A549 (cell line): Measurements from ENCODE around the gene PNRC2. TPM values are rescaled to one million over a fixed set of nuclear protein-coding genes. Genes with fewer than 3 reads are reported as not detected.

ENCODE experiments used
- ATAC-seq, 2 experiments: fragments of 200-7000 bp in 1 of 2; fragments of >200 bp in 1 of 2; cut with Nextera tagmentation in 1 of 2; cut with Tn5 transposase in 1 of 2; 3 replicates each; pipeline versions ENCODE4 v1.8.0 to v1.9.1; 2018 to 2020; ENCODE audit warnings: mild to moderate bottlenecking in 1 of 2, moderate library complexity in 1 of 2
- CTCF ChIA-PET: fragments of 300-600 bp; sonication (Branson Sonifier 250); formaldehyde crosslinking; extraction: SDS; loops from one replicate; lab custom pipeline; 2021; ENCODE audit warnings: antibody characterized with exemption, inconsistent platforms; lab: Yijun Ruan, JAX
- POLR2A ChIA-PET: fragments of 350-600 bp; formaldehyde crosslinking; extraction: SDS; loops from one replicate; lab custom pipeline; 2021; ENCODE audit warnings: antibody characterized with exemption, inconsistent platforms; lab: Yijun Ruan, JAX
- DNase-seq, 2 experiments: peaks; one replicate each; pipeline versions ENCODE4 v3.0.0 to v3.0.0-alpha.2; 2011 to 2016; ENCODE audit warnings: low read depth in 1 of 2, low spot score in 1 of 2
- FAIRE-seq: peaks from 2 replicates; lab custom pipeline; 2011; peaks lifted over from hg19 to GRCh38; lab: Jason Lieb, UNC
- H3K27ac ChIP-seq, 2 experiments: fragments of >200 bp; sonication (Bioruptor Twin); formaldehyde crosslinking; 3 replicates each; pipeline ENCODE4 v1.5.1; 2016 to 2017
- H3K4me1 ChIP-seq: fragments of >200 bp; sonication (Bioruptor Twin); formaldehyde crosslinking; 3 replicates; pipeline ENCODE4 v1.6.1; 2016
- H3K4me2 ChIP-seq: fragments of >200 bp; sonication (Bioruptor Twin); formaldehyde crosslinking; 3 replicates; pipeline ENCODE4 v1.6.1; 2016
- H3K4me3 ChIP-seq: fragments of >200 bp; sonication (Bioruptor Twin); formaldehyde crosslinking; 3 replicates; pipeline ENCODE4 v1.5.1; 2016
- H3K9me3 ChIP-seq: fragments of >200 bp; sonication (Bioruptor Twin); formaldehyde crosslinking; 3 replicates; pipeline ENCODE4 v1.6.1; 2016
- CBX2 ChIP-seq: fragments of 200-600 bp; sonication (generic); IDR thresholded peaks from 2 replicates; pipeline ENCODE4 v1.6.1; 2016; ENCODE audit warnings: low read depth, mild to moderate bottlenecking, borderline replicate concordance
- CBX8 ChIP-seq: fragments of 200-600 bp; sonication (generic); IDR thresholded peaks from 2 replicates; pipeline ENCODE4 v1.6.1; 2016
- EHF ChIP-seq: fragments of 250-450 bp; sonication (Bioruptor Pico); IDR thresholded peaks from 2 replicates; pipeline ENCODE4 v1.5.0; 2020; ENCODE audit warnings: mild to moderate bottlenecking
- HEYL ChIP-seq: fragments of 250-450 bp; sonication (Bioruptor Pico); IDR thresholded peaks from 2 replicates; pipeline ENCODE4 v1.8.0; 2021; ENCODE audit warnings: mild to moderate bottlenecking, moderate library complexity
- HOXA7 ChIP-seq: fragments of 250-450 bp; sonication (Bioruptor Pico); IDR thresholded peaks from 2 replicates; pipeline ENCODE4 v1.5.0; 2020; ENCODE audit warnings: mild to moderate bottlenecking, moderate library complexity
- HOXB5 ChIP-seq: fragments of 250-450 bp; sonication (Bioruptor Pico); IDR thresholded peaks from 2 replicates; pipeline ENCODE4 v1.5.0; 2020; ENCODE audit warnings: mild to moderate bottlenecking, moderate library complexity
- JUN ChIP-seq, 2 experiments: fragments of >200 bp; sonication (Bioruptor Twin); formaldehyde crosslinking; IDR thresholded peaks; 2 replicates in 1 of 2; 3 replicates in 1 of 2; pipeline ENCODE4 v1.6.1; 2016 to 2017
- KDM1A ChIP-seq: fragments of 200-600 bp; sonication (generic); IDR thresholded peaks from 2 replicates; pipeline ENCODE4 v1.6.1; 2016; ENCODE audit warnings: low read depth, mild to moderate bottlenecking
- KDM5A ChIP-seq: fragments of 200-600 bp; sonication (generic); IDR thresholded peaks from 2 replicates; pipeline ENCODE4 v1.6.1; 2016; ENCODE audit warnings: antibody characterized with exemption, mild to moderate bottlenecking
- MAFK ChIP-seq: fragments of 450-650 bp; IDR thresholded peaks from 2 replicates; pipeline ENCODE4 v1.6.1; 2014; ENCODE audit not compliant: partially characterized antibody
- MYC ChIP-seq: IDR thresholded peaks from 2 replicates; pipeline ENCODE4 v1.6.1; 2012; ENCODE audit warnings: mild to moderate bottlenecking, inconsistent platforms, low read length, improper control_type of control experiment, borderline replicate concordance
- NPAS2 ChIP-seq: fragments of 250-450 bp; sonication (Bioruptor Pico); IDR thresholded peaks from 2 replicates; pipeline ENCODE4 v1.8.0; 2022; ENCODE audit warnings: mild to moderate bottlenecking, moderate library complexity, borderline replicate concordance
- NR3C1 ChIP-seq: fragments of >200 bp; sonication (Bioruptor Twin); formaldehyde crosslinking; IDR thresholded peaks from 3 replicates; pipeline ENCODE4 v1.6.1; 2017
- POLR2AphosphoS2 ChIP-seq: conservative IDR thresholded peaks from 2 replicates; pipeline ENCODE4 v1.6.1; 2012; ENCODE audit warnings: low read length, improper control_type of control experiment, inconsistent platforms
- RAD21 ChIP-seq, 2 experiments: fragments of >200 bp in 1 of 2; sonication (Bioruptor Twin) in 1 of 2; formaldehyde crosslinking in 1 of 2; IDR thresholded peaks in 1 of 2; conservative IDR thresholded peaks in 1 of 2; 2 replicates in 1 of 2; 3 replicates in 1 of 2; pipeline ENCODE4 v1.6.1; 2012 to 2018; ENCODE audit warnings: inconsistent platforms in 1 of 2
- RFX5 ChIP-seq: fragments of 450-650 bp; IDR thresholded peaks from 2 replicates; pipeline ENCODE4 v1.7.1; 2014; ENCODE audit warnings: antibody characterized with exemption, mild to moderate bottlenecking, moderate library complexity
- WGBS: methylation state at CpG from one replicate; pipeline ENCODE4 v1.1.6; 2017; ENCODE audit errors: missing lambda C conversion rate; 5-methylcytosine and 5-hydroxymethylcytosine counted together
- polyA plus RNA-seq, 4 experiments: library from polyadenylated mRNA; depleted of rRNA in 3 of 4; stranded (reverse); fragments of >200 nt; fragmentation: RNase III in 1 of 4; extraction: RNeasy Plus Mini Kit Qiagen cat#74134 plus additional on column Dnase treatment in 1 of 4; gene quantifications; 2 replicates in 3 of 4; 3 replicates in 1 of 4; pipeline ENCODE4 v1.2.3, GENCODE V29; 2011 to 2017
- TF ChIP-seq, protein P1 (sequence below): fragments of 150-350 bp; IDR thresholded peaks from 2 replicates; pipeline ENCODE4 v1.6.1; 2014; ENCODE audit warnings: low read depth, mild to moderate bottlenecking, low read length
- TF ChIP-seq, protein P2 (sequence below): fragments of 250-450 bp; sonication (Bioruptor Pico); IDR thresholded peaks from 2 replicates; pipeline ENCODE4 v1.5.0; 2021; ENCODE audit warnings: mild to moderate bottlenecking, moderate library complexity, borderline replicate concordance

Gene PNRC2
- polyA plus RNA-seq, 2 of the 4 experiments (the other 2 are of a cell fraction), result 36.1 to 106 TPM

DNA sequence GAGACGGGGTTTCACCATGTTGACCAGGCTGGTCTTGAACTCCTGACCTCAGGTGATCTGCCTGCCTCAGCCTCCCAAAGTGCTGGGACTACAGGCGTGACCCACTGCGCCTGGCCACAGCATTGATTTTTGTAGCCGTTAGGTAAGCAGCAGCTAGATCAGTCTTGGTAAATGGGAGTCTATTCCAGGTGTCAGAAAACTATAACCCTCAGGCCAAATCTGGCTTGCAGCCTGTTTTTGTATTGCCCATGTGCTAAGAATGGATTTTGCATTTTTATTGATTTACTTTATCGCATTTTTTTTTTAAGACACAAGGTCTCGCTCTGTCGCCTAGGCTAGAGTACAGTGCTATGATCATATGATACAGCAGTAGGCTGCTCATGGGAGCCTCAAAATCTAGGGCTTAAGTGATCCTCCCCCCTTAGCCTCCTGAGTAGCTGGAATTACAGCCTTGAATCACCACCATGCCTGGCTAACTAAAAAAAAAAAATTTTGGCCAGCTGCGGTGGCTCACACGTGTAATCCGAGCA, 37.1 kb downstream of the PNRC2 start:
- Histone ChIP-seq H3K4me2 (no peak overlapping the region), H3K27ac (no peak overlapping the region), H3K4me3 (no peak overlapping the region), H3K4me1 (peaks cover 11% of the 10 kb centered on the region), H3K9me3 (no peaks in the 10 kb centered on the region)
- FAIRE-seq, result no peak
- ATAC-seq, result no peak
- no peak for DNase-seq
- ChIA-PET CTCF (interaction anchor here (1.3 kb wide), 1 partner anchor 31 kb away, joined by 4 read pairs; no protein-coding TSS in a partner anchor), POLR2A (no interaction called here)
- 98% methylated on average over 10 of the region's 10 CpGs for WGBS
- TF ChIP-seq RFX5 (no peak), EHF (no peak), POLR2AphosphoS2 (no peak), NR3C1 (no peak), MAFK (no peak)

DNA sequence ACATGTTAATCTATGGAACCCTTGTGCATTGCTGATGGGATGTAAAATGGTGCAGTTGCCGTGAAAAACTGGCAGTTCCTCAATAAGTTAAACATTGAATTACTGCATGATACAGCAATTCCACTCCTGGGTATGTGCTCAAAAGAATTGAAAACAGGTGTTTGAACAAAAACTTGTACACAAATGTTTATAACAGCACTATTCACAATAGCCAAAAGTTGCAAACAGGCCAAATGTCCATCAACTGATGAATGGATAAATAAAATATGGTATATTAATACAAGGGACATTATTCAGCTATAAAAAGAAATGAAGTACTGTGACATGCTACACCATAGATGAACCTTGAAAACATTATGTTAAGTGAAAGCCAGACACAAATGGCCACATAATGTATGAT, 38.2 kb downstream of the PNRC2 start:
- Histone ChIP-seq H3K4me3 (no peak overlapping the region), H3K4me1 (peaks cover 12% of the 10 kb centered on the region), H3K27ac (no peak overlapping the region; a peak in 1 of 6 replicates), H3K4me2 (no peak overlapping the region), H3K9me3 (no peaks in the 10 kb centered on the region)
- FAIRE-seq (no peak), ATAC-seq (no peak), DNase-seq (no peak)
- TF ChIP-seq HEYL (CRISPR knock-in tag), result no peak
- no peak for TF ChIP-seq CBX2
- TF ChIP-seq CBX8, result no peak
- no peak for TF ChIP-seq KDM1A
- TF ChIP-seq, protein P1, sequence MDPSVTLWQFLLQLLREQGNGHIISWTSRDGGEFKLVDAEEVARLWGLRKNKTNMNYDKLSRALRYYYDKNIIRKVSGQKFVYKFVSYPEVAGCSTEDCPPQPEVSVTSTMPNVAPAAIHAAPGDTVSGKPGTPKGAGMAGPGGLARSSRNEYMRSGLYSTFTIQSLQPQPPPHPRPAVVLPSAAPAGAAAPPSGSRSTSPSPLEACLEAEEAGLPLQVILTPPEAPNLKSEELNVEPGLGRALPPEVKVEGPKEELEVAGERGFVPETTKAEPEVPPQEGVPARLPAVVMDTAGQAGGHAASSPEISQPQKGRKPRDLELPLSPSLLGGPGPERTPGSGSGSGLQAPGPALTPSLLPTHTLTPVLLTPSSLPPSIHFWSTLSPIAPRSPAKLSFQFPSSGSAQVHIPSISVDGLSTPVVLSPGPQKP, result no peak
- no peak for TF ChIP-seq HOXB5 (CRISPR knock-in tag)
- ChIA-PET POLR2A (no interaction called here), CTCF (no interaction called here)
- 14% methylated on average over 1 of the region's 1 CpG for WGBS

DNA sequence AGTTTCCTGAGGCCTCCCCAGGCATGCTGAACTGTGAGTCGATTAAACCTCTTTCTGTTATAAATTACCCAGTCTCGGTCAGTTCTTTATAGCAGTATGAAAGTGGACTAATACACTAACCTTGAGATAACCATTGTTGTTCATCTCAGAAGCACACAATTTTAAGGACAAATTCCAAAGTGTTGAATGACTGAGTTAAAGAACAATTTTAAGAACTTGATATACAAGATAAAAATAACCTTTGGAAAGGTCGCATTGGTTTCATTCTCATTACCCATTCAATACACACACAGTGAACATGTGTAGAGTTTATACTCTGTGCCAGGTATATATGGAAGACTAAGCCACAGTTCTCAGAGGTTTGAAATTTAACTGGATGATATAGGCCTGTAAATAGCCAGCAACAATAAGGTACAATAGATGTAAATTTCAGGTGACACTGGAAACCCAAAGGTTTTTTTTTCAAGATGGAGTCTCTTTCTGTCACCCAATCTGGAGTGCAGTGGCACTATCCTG, 39.6 kb downstream of the PNRC2 start:
- Histone ChIP-seq H3K27ac (no peak overlapping the region; a peak in 1 of 6 replicates), H3K4me2 (no peak overlapping the region), H3K9me3 (no peaks in the 10 kb centered on the region), H3K4me1 (peaks cover 23% of the 10 kb centered on the region), H3K4me3 (no peak overlapping the region)
- ATAC-seq (no peak), DNase-seq (no peak), FAIRE-seq (no peak)
- CTCF ChIA-PET, result no interaction called here
- 59% methylated on average over 3 of the region's 3 CpGs for WGBS
- TF ChIP-seq, protein P2, sequence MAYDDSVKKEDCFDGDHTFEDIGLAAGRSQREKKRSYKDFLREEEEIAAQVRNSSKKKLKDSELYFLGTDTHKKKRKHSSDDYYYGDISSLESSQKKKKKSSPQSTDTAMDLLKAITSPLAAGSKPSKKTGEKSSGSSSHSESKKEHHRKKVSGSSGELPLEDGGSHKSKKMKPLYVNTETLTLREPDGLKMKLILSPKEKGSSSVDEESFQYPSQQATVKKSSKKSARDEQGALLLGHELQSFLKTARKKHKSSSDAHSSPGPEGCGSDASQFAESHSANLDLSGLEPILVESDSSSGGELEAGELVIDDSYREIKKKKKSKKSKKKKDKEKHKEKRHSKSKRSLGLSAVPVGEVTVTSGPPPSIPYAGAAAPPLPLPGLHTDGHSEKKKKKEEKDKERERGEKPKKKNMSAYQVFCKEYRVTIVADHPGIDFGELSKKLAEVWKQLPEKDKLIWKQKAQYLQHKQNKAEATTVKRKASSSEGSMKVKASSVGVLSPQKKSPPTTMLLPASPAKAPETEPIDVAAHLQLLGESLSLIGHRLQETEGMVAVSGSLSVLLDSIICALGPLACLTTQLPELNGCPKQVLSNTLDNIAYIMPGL (CRISPR knock-in tag), result no peak
- TF ChIP-seq KDM5A (no peak), NPAS2 (no peak), HOXA7 (no peak), MYC (no peak), JUN (IDR thresholded peaks at IDR 0.05) (no peak), RAD21 (conservative IDR thresholded peaks at IDR 0.05 in 1 of 2, IDR thresholded peaks at IDR 0.05 in 1 of 2) (no peak), POLR2AphosphoS2 (no peak), RFX5 (no peak)
- POLR2A ChIA-PET, result no interaction called here
